HG03175 (cell line): Measurements from ENCODE around the gene TMEM151A.
"Not testable (repeated sequence)": the region's sequence is repeated elsewhere in the genome, so short reads cannot be mapped to it uniquely, and the experiment has no call there.

Source experiments
- ATAC-seq: cut with Tn5 transposase; IDR thresholded peaks from one replicate; pipeline ENCODE4 v1.9.1; 2021; ENCODE audit warnings: mild to moderate bottlenecking, moderate library complexity; ENCODE audit not compliant: unreplicated experiment

Gene TMEM151A

GRCh38 chr11:66297610-66298009 is 5.9 kb downstream of the TMEM151A start:
- no peak for ATAC-seq

GRCh38 chr11:66299186-66299585 is 7.5 kb downstream of the TMEM151A start:
- ATAC-seq, result no peak

GRCh38 chr11:66302656-66303055 is 11.0 kb downstream of the TMEM151A start:
- no peak for ATAC-seq

GRCh38 chr11:66309475-66309874 is 17.8 kb downstream of the TMEM151A start:
- ATAC-seq, result no peak

- no peak for ATAC-seq
Measured at GRCh38 chr11:66310324-66310723, 18.6 kb downstream of the TMEM151A start.

GRCh38 chr11:66310803-66311440 is 19.2 kb downstream of the TMEM151A start:
- not testable (repeated sequence) for ATAC-seq

GRCh38 chr11:66311470-66311964 is 19.8 kb downstream of the TMEM151A start:
- ATAC-seq, result no peak

- peak; percentile 73 for ATAC-seq
Measured at GRCh38 chr11:66311965-66312548, 20.4 kb downstream of the TMEM151A start.

GRCh38 chr11:66312549-66313320 is 21.0 kb downstream of the TMEM151A start:
- ATAC-seq, result peak; percentile 60

- ATAC-seq, result no peak
Measured at GRCh38 chr11:66313321-66314185, 21.9 kb downstream of the TMEM151A start.

GRCh38 chr11:66314186-66314501 is 22.4 kb downstream of the TMEM151A start:
- no peak for ATAC-seq

GRCh38 chr11:66314561-66315497 is 23.1 kb downstream of the TMEM151A start:
- no peak for ATAC-seq

GRCh38 chr11:66315498-66315885 is 23.8 kb downstream of the TMEM151A start:
- ATAC-seq, result no peak

- no peak for ATAC-seq
Measured at GRCh38 chr11:66315921-66316811, 24.5 kb downstream of the TMEM151A start.

GRCh38 chr11:66316849-66317251 is 25.2 kb downstream of the TMEM151A start, which contains the start of gene CD248:
TSS of gene CD248 (minus strand) at chr11:66317044. CDS start at chr11:66317027, 17 bp downstream.
- no peak for ATAC-seq

GRCh38 chr11:66317322-66317722 is 25.6 kb downstream of the TMEM151A start:
- no peak for ATAC-seq

GRCh38 chr11:66317723-66318599 is 26.3 kb downstream of the TMEM151A start:
- no peak for ATAC-seq

- ATAC-seq, result no peak
Measured at GRCh38 chr11:66318600-66318970, 26.9 kb downstream of the TMEM151A start.
